ENCODE results near the gene CREB1.

The CREB1 gene

GRCh38 chr2:207539470-207539869 is 9.7 kb downstream of the CREB1 start:
- Histone ChIP-seq H3K27ac (replicated peaks) (no peak overlapping the region), H3K4me3 (replicated peaks; ENCODE audit: insufficient read depth, low read length) (no peak overlapping the region), H3K27me3 (ENCODE audit: insufficient read depth, poor library complexity, severe bottlenecking) (no peaks in the 10 kb centered on the region)
- DNase-seq (ENCODE audit: low read depth in 1 of 2, low spot score in 1 of 2) = no peak
- TF ChIP-seq, protein P1, sequence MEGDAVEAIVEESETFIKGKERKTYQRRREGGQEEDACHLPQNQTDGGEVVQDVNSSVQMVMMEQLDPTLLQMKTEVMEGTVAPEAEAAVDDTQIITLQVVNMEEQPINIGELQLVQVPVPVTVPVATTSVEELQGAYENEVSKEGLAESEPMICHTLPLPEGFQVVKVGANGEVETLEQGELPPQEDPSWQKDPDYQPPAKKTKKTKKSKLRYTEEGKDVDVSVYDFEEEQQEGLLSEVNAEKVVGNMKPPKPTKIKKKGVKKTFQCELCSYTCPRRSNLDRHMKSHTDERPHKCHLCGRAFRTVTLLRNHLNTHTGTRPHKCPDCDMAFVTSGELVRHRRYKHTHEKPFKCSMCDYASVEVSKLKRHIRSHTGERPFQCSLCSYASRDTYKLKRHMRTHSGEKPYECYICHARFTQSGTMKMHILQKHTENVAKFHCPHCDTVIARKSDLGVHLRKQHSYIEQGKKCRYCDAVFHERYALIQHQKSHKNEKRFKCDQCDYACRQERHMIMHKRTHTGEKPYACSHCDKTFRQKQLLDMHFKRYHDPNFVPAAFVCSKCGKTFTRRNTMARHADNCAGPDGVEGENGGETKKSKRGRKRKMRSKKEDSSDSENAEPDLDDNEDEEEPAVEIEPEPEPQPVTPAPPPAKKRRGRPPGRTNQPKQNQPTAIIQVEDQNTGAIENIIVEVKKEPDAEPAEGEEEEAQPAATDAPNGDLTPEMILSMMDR (IDR thresholded peaks at IDR 0.05; ENCODE audit: insufficient read depth, low read length) = no peak
- TF ChIP-seq REST (IDR thresholded peaks at IDR 0.05; ENCODE audit: insufficient replicate concordance, low read depth) (no peak), GABPA (IDR thresholded peaks at IDR 0.05; ENCODE audit: low read depth) (no peak), SPI1 (IDR thresholded peaks at IDR 0.05; ENCODE audit: borderline replicate concordance, low read depth) (no peak), POLR2AphosphoS5 (IDR thresholded peaks at IDR 0.05; ENCODE audit: low read depth) (no peak)

DNA sequence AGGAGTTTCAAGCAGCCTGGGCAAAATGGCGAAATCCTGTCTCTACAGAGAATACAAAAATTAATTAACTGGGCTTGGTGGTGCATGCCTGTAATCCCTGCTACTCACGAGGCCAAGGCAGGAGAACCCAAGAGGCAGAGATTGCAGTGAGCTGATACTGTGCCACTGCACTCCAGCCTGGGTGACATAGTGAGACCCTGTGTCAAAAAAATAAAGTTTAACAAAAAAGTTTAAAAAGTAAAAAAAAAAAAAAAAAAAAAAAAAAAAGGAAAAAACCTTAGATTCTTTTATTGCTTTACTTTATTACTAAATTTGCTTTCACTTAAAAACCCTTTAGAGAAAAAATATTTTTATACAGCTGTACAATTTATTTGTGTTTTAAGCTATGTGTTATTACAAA is 10.7 kb downstream of the CREB1 start:
- Histone ChIP-seq H3K27ac (replicated peaks) (no peak overlapping the region), H3K27me3 (ENCODE audit: insufficient read depth, poor library complexity, severe bottlenecking) (no peaks in the 10 kb centered on the region), H3K4me3 (replicated peaks; ENCODE audit: insufficient read depth, low read length) (no peak overlapping the region)
- no peak for TF ChIP-seq REST (IDR thresholded peaks at IDR 0.05; ENCODE audit: insufficient replicate concordance, low read depth)
- no peak for TF ChIP-seq GABPA (IDR thresholded peaks at IDR 0.05; ENCODE audit: low read depth)
- TF ChIP-seq, protein P1 (IDR thresholded peaks at IDR 0.05; ENCODE audit: insufficient read depth, low read length) = no peak
- no peak for TF ChIP-seq POLR2AphosphoS5 (IDR thresholded peaks at IDR 0.05; ENCODE audit: low read depth)
- no peak for TF ChIP-seq SPI1 (IDR thresholded peaks at IDR 0.05; ENCODE audit: borderline replicate concordance, low read depth)
- no peak for DNase-seq (ENCODE audit: low read depth in 1 of 2, low spot score in 1 of 2)

DNA sequence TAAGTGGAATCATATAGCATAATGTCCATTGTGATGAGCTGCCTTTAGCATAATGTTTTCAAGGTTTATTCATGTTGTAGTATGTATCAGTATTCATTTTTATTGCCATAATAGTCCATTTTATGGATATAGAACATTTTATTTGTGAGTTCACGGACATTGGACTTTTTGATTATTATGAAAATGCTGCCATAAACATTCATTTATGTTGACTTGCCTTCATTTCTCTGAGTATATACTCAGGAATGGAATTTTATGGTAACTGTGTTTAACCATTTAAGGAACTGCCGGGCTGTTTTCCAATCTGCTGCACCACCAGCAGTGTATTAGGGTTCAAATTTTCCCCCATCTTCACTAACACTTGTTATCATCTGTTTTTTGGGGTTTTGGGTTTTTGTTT is 12.2 kb downstream of the CREB1 start:
- no peak for DNase-seq (ENCODE audit: low read depth in 1 of 2, low spot score in 1 of 2)
- no peak overlapping the region for H3K27ac ChIP-seq (replicated peaks)
- H3K4me3 ChIP-seq (replicated peaks; ENCODE audit: insufficient read depth, low read length) = no peak overlapping the region

DNA sequence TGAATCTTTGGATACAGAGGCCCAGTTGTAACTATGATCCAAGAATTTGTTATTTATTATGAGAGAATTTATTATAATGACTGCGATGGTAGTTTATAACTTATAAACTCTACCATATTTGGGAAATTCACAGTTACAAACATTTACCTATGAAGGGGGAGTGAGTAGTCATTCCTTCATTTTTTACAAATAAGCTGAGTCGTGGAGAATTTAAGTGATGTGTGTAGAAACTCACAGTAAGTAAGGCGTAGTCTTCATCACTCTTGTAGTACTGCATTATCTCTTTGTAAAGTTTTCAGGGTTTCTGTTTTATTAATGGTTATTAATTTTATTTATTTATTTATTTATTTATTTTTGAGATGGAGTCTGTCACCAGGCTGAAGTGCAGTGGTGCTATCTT is 13.5 kb downstream of the CREB1 start:
- TF ChIP-seq, protein P1 (IDR thresholded peaks at IDR 0.05; ENCODE audit: insufficient read depth, low read length) = no peak
- TF ChIP-seq GABPA (IDR thresholded peaks at IDR 0.05; ENCODE audit: low read depth) (no peak), REST (IDR thresholded peaks at IDR 0.05; ENCODE audit: insufficient replicate concordance, low read depth) (no peak), SPI1 (IDR thresholded peaks at IDR 0.05; ENCODE audit: borderline replicate concordance, low read depth) (no peak), POLR2AphosphoS5 (IDR thresholded peaks at IDR 0.05; ENCODE audit: low read depth) (no peak)
- H3K4me3 ChIP-seq (replicated peaks; ENCODE audit: insufficient read depth, low read length) = no peak overlapping the region
- DNase-seq (ENCODE audit: low read depth in 1 of 2, low spot score in 1 of 2) = no peak
- H3K27ac ChIP-seq (replicated peaks) = no peak overlapping the region
- no peaks in the 10 kb centered on the region for H3K27me3 ChIP-seq (ENCODE audit: insufficient read depth, poor library complexity, severe bottlenecking)

More for the DNA sequence above, 12.2 kb downstream of the CREB1 start:
- TF ChIP-seq, protein P1 (IDR thresholded peaks at IDR 0.05; ENCODE audit: insufficient read depth, low read length) = no peak
- no peak for TF ChIP-seq SPI1 (IDR thresholded peaks at IDR 0.05; ENCODE audit: borderline replicate concordance, low read depth)
- no peaks in the 10 kb centered on the region for H3K27me3 ChIP-seq (ENCODE audit: insufficient read depth, poor library complexity, severe bottlenecking)
